HEK293 (cell line): ENCODE measurements around the gene SHC3.

Experiments used
- CTCF ChIA-PET: fragments of 350-600 bp; formaldehyde crosslinking; extraction: SDS; loops from one replicate; lab custom pipeline; 2021; ENCODE audit warnings: antibody characterized with exemption; lab: Yijun Ruan, JAX
- POLR2A ChIA-PET: fragments of 300-600 bp; formaldehyde crosslinking; extraction: SDS; loops from one replicate; lab custom pipeline; 2020; ENCODE audit warnings: antibody characterized with exemption, inconsistent platforms; lab: Yijun Ruan, JAX
- H3K27ac ChIP-seq: fragments of 200-500 bp; sonication (Bioruptor generic); 2 replicates; pipeline ENCODE4 v1.5.1; 2014; ENCODE audit warnings: low read depth, low read length, control low read depth, inconsistent platforms; ENCODE audit errors: extremely low read depth
- H3K36me3 ChIP-seq, 2 experiments: fragments of 200-500 bp in 1 of 2; sonication (Bioruptor generic) in 1 of 2; 1 replicate in 1 of 2; 2 replicates in 1 of 2; pipeline ENCODE4 v1.5.1; 2014 to 2017; ENCODE audit warnings: inconsistent platforms in 2 of 2, low read length in 2 of 2; ENCODE audit not compliant: control insufficient read depth in 2 of 2, insufficient read depth in 1 of 2
- H3K4me1 ChIP-seq: fragments of 200-500 bp; sonication (Bioruptor generic); 2 replicates; pipeline ENCODE4 v1.5.1; 2014; ENCODE audit warnings: mild to moderate bottlenecking, low read length, inconsistent platforms; ENCODE audit not compliant: control insufficient read depth, insufficient read depth
- H3K4me3 ChIP-seq: 2 replicates; pipeline ENCODE4 v1.5.1; 2011; ENCODE audit warnings: low read depth, mild to moderate bottlenecking, control low read depth, low read length, moderate library complexity
- H3K9me3 ChIP-seq: fragments of 200-500 bp; sonication (Bioruptor generic); 2 replicates; pipeline ENCODE4 v1.5.1; 2014; ENCODE audit warnings: low read depth, low read length, inconsistent platforms; ENCODE audit not compliant: control insufficient read depth, insufficient read depth
- BCL11B ChIP-seq: fragments of 450-650 bp; formaldehyde crosslinking; IDR thresholded peaks from 2 replicates; pipeline ENCODE4 v1.5.1; 2016; ENCODE audit warnings: low read depth, missing biosample characterization, missing genetic modification characterization
- GLIS1 ChIP-seq: fragments of 450-650 bp; formaldehyde crosslinking; IDR thresholded peaks from 2 replicates; pipeline ENCODE4 v1.5.1; 2016; ENCODE audit warnings: missing biosample characterization, missing genetic modification characterization
- IKZF3 ChIP-seq: fragments of 450-650 bp; IDR thresholded peaks from 2 replicates; pipeline ENCODE4 v1.5.0; 2018; ENCODE audit warnings: missing biosample characterization, mild to moderate bottlenecking, missing genetic modification characterization, moderate library complexity
- KLF10 ChIP-seq: fragments of 450-650 bp; IDR thresholded peaks from 2 replicates; pipeline ENCODE4 v1.5.1; 2018; ENCODE audit warnings: missing biosample characterization, mild to moderate bottlenecking, missing genetic modification characterization
- REPIN1 ChIP-seq: fragments of 450-650 bp; formaldehyde crosslinking; IDR thresholded peaks from 2 replicates; pipeline ENCODE4 v1.5.1; 2017; ENCODE audit warnings: missing biosample characterization, missing genetic modification characterization, low read depth
- ZBTB6 ChIP-seq: fragments of 450-650 bp; formaldehyde crosslinking; IDR thresholded peaks from 2 replicates; pipeline ENCODE4 v1.5.1; 2017; ENCODE audit warnings: missing biosample characterization, missing genetic modification characterization
- ZIC2 ChIP-seq: fragments of 450-650 bp; formaldehyde crosslinking; IDR thresholded peaks from 2 replicates; pipeline ENCODE4 v1.5.1; 2016; ENCODE audit warnings: missing biosample characterization, missing genetic modification characterization
- ZNF138 ChIP-seq: fragments of 450-650 bp; formaldehyde crosslinking; IDR thresholded peaks from 2 replicates; pipeline ENCODE4 v1.5.1; 2016; ENCODE audit warnings: missing biosample characterization, missing genetic modification characterization, borderline replicate concordance
- ZNF146 ChIP-seq: fragments of 450-650 bp; formaldehyde crosslinking; IDR thresholded peaks from 2 replicates; pipeline ENCODE4 v1.5.1; 2016; ENCODE audit warnings: missing biosample characterization, missing genetic modification characterization
- ZNF157 ChIP-seq: fragments of 450-650 bp; formaldehyde crosslinking; IDR thresholded peaks from 2 replicates; pipeline ENCODE4 v1.5.1; 2016; ENCODE audit warnings: missing biosample characterization, missing genetic modification characterization
- ZNF175 ChIP-seq: fragments of 450-650 bp; formaldehyde crosslinking; IDR thresholded peaks from 2 replicates; pipeline ENCODE4 v1.5.1; 2016; ENCODE audit warnings: missing biosample characterization, missing genetic modification characterization
- ZNF223 ChIP-seq: fragments of 450-650 bp; formaldehyde crosslinking; IDR thresholded peaks from 2 replicates; pipeline ENCODE4 v1.5.1; 2016; ENCODE audit warnings: missing biosample characterization, missing genetic modification characterization
- ZNF366 ChIP-seq: fragments of 450-650 bp; formaldehyde crosslinking; conservative IDR thresholded peaks from 2 replicates; pipeline ENCODE4 v1.5.1; 2016; ENCODE audit warnings: missing biosample characterization, missing genetic modification characterization
- ZNF558 ChIP-seq: fragments of 450-650 bp; formaldehyde crosslinking; IDR thresholded peaks from 2 replicates; pipeline ENCODE4 v1.5.1; 2016; ENCODE audit warnings: missing biosample characterization, missing genetic modification characterization
- ZNF580 ChIP-seq: fragments of 450-650 bp; formaldehyde crosslinking; IDR thresholded peaks from 2 replicates; pipeline ENCODE4 v1.5.1; 2016; ENCODE audit warnings: missing biosample characterization, missing genetic modification characterization
- ZNF621 ChIP-seq: fragments of 450-650 bp; formaldehyde crosslinking; IDR thresholded peaks from 2 replicates; pipeline ENCODE4 v1.5.1; 2017; ENCODE audit warnings: missing biosample characterization, missing genetic modification characterization
- ZNF658 ChIP-seq: fragments of 450-650 bp; formaldehyde crosslinking; IDR thresholded peaks from 2 replicates; pipeline ENCODE4; 2016; ENCODE audit warnings: missing biosample characterization, missing genetic modification characterization
- ZNF664 ChIP-seq: fragments of 450-650 bp; formaldehyde crosslinking; IDR thresholded peaks from 2 replicates; pipeline ENCODE4 v1.5.1; 2016; ENCODE audit warnings: missing biosample characterization, missing genetic modification characterization
- ZNF692 ChIP-seq: fragments of 450-650 bp; formaldehyde crosslinking; IDR thresholded peaks from 2 replicates; pipeline ENCODE4 v1.5.1; 2016; ENCODE audit warnings: missing biosample characterization, missing genetic modification characterization
- ZSCAN16 ChIP-seq: fragments of 450-650 bp; formaldehyde crosslinking; IDR thresholded peaks from 2 replicates; pipeline ENCODE4 v1.5.1; 2016; ENCODE audit warnings: missing biosample characterization, missing genetic modification characterization
- ZSCAN23 ChIP-seq: fragments of 450-650 bp; formaldehyde crosslinking; IDR thresholded peaks from 2 replicates; pipeline ENCODE4 v1.5.1; 2016; ENCODE audit warnings: missing biosample characterization, missing genetic modification characterization
- TF ChIP-seq, protein P1 (sequence below): fragments of 450-650 bp; formaldehyde crosslinking; IDR thresholded peaks from 2 replicates; pipeline ENCODE4 v1.5.1; 2017; ENCODE audit warnings: missing biosample characterization, missing genetic modification characterization
- TF ChIP-seq, protein P2 (sequence below): fragments of 450-650 bp; formaldehyde crosslinking; IDR thresholded peaks from 2 replicates; pipeline ENCODE4 v1.5.1; 2017; ENCODE audit warnings: missing biosample characterization, mild to moderate bottlenecking, missing genetic modification characterization, moderate library complexity
- TF ChIP-seq, protein P3 (sequence below): fragments of 450-650 bp; formaldehyde crosslinking; IDR thresholded peaks from 2 replicates; pipeline ENCODE4 v1.5.1; 2016; ENCODE audit warnings: missing biosample characterization, missing genetic modification characterization, borderline replicate concordance

SHC3 gene

DNA sequence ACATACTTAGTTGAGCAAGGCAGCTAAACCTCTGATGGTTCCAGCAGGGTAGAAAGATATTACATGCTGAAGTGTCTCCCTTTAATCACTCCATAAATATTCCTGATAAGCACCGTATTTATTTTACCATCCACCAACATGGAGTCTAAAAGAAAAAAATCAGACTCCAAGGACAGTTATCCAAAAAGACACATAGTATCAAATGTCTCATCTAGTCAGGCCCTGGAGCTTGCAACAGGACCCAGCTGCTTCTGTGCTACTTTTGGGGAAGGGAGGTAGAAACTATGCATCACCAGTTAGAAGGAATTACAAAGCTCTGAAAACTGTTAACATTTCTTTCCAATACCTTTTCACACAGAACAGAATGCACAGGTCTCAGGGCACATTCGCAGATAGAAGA, 99.2 kb downstream of the SHC3 start:
- Histone ChIP-seq H3K4me1 (no peaks in the 10 kb centered on the region), H3K27ac (no peak overlapping the region), H3K36me3 (no peaks in the 10 kb centered on the region), H3K9me3 (no peaks in the 10 kb centered on the region), H3K4me3 (no peak overlapping the region)
- ChIA-PET POLR2A (no interaction called here), CTCF (interaction anchor here (0.6 kb wide), 1 partner anchor 495 kb away, joined by 4 read pairs; no protein-coding TSS in a partner anchor)
- TF ChIP-seq ZIC2: no peak
- TF ChIP-seq GLIS1 (tag by site-specific recombination): no peak
- TF ChIP-seq ZNF146 (tag by site-specific recombination): no peak
- no peak for TF ChIP-seq ZSCAN23 (tag by site-specific recombination)
- TF ChIP-seq ZNF366 (tag by site-specific recombination): no peak
- TF ChIP-seq, protein P1, sequence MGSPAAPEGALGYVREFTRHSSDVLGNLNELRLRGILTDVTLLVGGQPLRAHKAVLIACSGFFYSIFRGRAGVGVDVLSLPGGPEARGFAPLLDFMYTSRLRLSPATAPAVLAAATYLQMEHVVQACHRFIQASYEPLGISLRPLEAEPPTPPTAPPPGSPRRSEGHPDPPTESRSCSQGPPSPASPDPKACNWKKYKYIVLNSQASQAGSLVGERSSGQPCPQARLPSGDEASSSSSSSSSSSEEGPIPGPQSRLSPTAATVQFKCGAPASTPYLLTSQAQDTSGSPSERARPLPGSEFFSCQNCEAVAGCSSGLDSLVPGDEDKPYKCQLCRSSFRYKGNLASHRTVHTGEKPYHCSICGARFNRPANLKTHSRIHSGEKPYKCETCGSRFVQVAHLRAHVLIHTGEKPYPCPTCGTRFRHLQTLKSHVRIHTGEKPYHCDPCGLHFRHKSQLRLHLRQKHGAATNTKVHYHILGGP: no peak
- TF ChIP-seq ZNF658: no peak
- TF ChIP-seq, protein P2, sequence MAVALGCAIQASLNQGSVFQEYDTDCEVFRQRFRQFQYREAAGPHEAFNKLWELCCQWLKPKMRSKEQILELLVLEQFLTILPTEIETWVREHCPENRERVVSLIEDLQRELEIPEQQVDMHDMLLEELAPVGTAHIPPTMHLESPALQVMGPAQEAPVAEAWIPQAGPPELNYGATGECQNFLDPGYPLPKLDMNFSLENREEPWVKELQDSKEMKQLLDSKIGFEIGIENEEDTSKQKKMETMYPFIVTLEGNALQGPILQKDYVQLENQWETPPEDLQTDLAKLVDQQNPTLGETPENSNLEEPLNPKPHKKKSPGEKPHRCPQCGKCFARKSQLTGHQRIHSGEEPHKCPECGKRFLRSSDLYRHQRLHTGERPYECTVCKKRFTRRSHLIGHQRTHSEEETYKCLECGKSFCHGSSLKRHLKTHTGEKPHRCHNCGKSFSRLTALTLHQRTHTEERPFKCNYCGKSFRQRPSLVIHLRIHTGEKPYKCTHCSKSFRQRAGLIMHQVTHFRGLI (tag by site-specific recombination): no peak

DNA sequence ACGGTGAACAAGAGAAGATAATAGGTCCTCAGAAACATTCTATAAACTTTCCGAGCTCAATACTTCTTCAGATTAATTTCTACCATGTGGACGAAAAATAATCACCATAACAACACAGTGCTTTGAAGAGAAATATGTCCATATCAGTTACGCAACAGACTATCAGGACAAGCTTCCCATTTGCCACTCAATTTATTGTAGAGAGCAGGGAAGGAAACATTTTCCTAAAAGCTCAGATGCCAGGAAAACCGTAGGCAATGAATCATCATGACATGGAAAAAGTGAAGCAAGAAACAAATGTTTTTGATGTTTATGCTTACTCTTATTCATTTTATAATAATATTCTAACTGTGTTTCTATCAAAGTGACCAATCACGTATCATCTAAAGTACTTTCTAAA, 99.8 kb downstream of the SHC3 start:
- POLR2A ChIA-PET: no interaction called here
- CTCF ChIA-PET: interaction anchor here (0.6 kb wide), 1 partner anchor 162 kb away, joined by 3 read pairs; no protein-coding TSS in a partner anchor
- Histone ChIP-seq H3K4me3 (no peak overlapping the region), H3K36me3 (no peaks in the 10 kb centered on the region), H3K9me3 (no peaks in the 10 kb centered on the region), H3K27ac (no peak overlapping the region), H3K4me1 (no peaks in the 10 kb centered on the region)
- TF ChIP-seq REPIN1 (tag by site-specific recombination): no peak
- no peak for TF ChIP-seq ZNF223 (tag by site-specific recombination)
- no peak for TF ChIP-seq ZNF580 (tag by site-specific recombination)
- TF ChIP-seq ZNF157 (tag by site-specific recombination): no peak
- no peak for TF ChIP-seq BCL11B (tag by site-specific recombination)
- TF ChIP-seq ZNF558 (tag by site-specific recombination): no peak
- no peak for TF ChIP-seq ZBTB6 (tag by site-specific recombination)
- TF ChIP-seq ZNF138 (tag by site-specific recombination): no peak
- no peak for TF ChIP-seq ZNF664 (tag by site-specific recombination)
- TF ChIP-seq IKZF3 (tag by site-specific recombination): no peak
- no peak for TF ChIP-seq ZNF621
- TF ChIP-seq KLF10 (tag by site-specific recombination): no peak
- TF ChIP-seq ZNF692 (tag by site-specific recombination): no peak
- TF ChIP-seq ZSCAN16: no peak
- TF ChIP-seq, protein P3, sequence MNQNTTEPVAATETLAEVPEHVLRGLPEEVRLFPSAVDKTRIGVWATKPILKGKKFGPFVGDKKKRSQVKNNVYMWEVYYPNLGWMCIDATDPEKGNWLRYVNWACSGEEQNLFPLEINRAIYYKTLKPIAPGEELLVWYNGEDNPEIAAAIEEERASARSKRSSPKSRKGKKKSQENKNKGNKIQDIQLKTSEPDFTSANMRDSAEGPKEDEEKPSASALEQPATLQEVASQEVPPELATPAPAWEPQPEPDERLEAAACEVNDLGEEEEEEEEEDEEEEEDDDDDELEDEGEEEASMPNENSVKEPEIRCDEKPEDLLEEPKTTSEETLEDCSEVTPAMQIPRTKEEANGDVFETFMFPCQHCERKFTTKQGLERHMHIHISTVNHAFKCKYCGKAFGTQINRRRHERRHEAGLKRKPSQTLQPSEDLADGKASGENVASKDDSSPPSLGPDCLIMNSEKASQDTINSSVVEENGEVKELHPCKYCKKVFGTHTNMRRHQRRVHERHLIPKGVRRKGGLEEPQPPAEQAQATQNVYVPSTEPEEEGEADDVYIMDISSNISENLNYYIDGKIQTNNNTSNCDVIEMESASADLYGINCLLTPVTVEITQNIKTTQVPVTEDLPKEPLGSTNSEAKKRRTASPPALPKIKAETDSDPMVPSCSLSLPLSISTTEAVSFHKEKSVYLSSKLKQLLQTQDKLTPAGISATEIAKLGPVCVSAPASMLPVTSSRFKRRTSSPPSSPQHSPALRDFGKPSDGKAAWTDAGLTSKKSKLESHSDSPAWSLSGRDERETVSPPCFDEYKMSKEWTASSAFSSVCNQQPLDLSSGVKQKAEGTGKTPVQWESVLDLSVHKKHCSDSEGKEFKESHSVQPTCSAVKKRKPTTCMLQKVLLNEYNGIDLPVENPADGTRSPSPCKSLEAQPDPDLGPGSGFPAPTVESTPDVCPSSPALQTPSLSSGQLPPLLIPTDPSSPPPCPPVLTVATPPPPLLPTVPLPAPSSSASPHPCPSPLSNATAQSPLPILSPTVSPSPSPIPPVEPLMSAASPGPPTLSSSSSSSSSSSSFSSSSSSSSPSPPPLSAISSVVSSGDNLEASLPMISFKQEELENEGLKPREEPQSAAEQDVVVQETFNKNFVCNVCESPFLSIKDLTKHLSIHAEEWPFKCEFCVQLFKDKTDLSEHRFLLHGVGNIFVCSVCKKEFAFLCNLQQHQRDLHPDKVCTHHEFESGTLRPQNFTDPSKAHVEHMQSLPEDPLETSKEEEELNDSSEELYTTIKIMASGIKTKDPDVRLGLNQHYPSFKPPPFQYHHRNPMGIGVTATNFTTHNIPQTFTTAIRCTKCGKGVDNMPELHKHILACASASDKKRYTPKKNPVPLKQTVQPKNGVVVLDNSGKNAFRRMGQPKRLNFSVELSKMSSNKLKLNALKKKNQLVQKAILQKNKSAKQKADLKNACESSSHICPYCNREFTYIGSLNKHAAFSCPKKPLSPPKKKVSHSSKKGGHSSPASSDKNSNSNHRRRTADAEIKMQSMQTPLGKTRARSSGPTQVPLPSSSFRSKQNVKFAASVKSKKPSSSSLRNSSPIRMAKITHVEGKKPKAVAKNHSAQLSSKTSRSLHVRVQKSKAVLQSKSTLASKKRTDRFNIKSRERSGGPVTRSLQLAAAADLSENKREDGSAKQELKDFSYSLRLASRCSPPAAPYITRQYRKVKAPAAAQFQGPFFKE (tag by site-specific recombination): no peak
- no peak for TF ChIP-seq ZNF175
